AG09319 (cell line): Measurements from ENCODE around the gene CKB.

Experiments used
- DNase-seq: peaks from one replicate; pipeline ENCODE4 v3.0.0-alpha.2; 2010; ENCODE audit warnings: low read depth; ENCODE audit errors: extremely low read depth
- TF ChIP-seq, protein P1 (sequence below): IDR thresholded peaks from 2 replicates; pipeline ENCODE4 v1.5.1; 2011; ENCODE audit warnings: low read depth, mild to moderate bottlenecking, inconsistent platforms, low read length, moderate library complexity

Gene CKB

DNA sequence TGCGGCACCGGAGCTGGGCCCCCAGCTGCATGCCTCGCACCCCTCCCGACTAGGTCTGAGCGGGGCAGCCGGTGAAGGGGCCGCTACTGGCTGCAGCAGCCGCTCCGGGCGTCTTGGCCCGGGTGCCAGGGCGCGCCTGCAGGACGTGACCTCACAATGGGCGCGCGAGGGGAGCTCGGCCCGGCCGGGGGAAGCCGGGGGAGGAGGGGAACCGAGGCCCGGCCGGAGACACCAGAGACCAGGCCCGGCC, 39.5 kb upstream of the CKB start:
- DNase-seq, result no peak
- TF ChIP-seq, protein P1, sequence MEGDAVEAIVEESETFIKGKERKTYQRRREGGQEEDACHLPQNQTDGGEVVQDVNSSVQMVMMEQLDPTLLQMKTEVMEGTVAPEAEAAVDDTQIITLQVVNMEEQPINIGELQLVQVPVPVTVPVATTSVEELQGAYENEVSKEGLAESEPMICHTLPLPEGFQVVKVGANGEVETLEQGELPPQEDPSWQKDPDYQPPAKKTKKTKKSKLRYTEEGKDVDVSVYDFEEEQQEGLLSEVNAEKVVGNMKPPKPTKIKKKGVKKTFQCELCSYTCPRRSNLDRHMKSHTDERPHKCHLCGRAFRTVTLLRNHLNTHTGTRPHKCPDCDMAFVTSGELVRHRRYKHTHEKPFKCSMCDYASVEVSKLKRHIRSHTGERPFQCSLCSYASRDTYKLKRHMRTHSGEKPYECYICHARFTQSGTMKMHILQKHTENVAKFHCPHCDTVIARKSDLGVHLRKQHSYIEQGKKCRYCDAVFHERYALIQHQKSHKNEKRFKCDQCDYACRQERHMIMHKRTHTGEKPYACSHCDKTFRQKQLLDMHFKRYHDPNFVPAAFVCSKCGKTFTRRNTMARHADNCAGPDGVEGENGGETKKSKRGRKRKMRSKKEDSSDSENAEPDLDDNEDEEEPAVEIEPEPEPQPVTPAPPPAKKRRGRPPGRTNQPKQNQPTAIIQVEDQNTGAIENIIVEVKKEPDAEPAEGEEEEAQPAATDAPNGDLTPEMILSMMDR, result no peak

DNA sequence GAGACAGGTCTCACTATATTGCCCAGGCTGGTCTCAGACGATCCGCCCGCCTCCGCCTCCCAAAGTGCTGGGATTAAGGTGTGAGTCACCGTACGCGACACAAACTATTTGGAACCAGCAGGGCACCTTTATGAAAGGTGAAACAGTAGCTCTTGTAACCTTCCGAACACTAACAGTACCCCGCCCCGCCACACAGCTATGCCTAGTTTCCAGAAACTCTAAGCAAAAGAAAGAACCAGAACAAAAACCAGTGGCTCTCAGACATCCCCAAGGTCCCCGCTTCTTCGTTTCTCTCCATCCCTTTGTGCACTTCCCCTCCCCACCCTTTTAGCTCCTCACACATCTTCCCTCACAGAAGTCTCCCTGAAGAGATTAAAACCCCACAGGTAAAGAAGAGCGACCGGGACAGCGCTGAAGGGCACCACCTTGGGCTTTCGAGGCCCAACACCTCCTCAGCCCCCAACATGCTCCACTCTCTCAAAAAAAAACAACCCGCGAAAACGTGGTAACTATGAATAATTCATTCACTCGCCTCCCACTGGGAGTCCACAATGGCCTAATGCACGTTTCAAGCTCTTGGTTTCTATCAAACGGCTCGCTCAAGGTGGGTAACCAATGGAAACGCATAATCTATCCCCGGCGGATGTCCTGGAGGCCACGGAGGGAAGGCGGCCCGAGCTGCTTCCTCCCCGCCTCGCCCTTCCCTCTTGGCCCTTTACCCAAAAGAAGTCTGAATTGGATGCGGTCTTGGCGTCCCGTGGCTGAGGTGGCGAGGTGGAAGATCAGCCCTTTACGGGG, 39.0 kb upstream of the CKB start:
- TF ChIP-seq, protein P1, result no peak
- DNase-seq, result no peak

DNA sequence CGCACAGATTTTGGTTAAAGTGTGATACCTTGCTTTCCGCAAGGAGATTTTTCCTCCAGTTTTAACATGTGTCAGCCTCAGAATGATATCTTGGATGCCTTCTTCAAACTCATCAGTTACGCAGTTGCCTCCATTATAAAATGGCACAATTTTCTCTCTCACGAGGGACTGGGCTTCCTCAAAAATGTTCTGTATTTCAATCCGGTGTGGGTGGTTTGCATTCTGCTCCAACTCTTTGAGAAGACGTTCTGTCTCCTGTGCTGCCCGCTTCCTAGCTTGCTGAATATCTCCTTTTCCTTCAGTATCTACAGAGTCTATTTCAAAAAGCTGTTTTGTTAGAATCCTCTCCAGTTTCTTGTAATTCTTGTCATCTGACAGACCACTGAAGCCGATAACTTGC, 38.1 kb upstream of the CKB start:
- DNase-seq, result no peak
- TF ChIP-seq, protein P1, result no peak

DNA sequence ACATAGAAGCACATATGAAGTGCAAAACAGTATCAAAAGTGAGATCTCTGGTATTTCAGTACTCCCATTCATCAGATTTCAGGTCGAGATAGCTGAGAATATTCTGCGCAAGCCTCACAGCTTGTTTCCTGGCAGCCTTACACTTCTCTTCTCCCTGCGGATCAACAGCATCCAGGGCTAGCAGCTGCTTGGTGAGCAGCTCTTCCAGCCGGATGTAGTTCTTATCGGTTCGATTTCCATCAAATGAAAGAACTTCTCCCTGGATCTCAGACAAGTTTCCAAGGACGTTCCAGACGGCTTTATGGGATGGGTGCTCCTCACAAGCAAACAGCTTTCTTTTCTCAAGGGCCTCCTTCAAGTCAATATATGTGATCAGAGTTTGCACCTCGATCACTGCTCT, 37.1 kb upstream of the CKB start:
- TF ChIP-seq, protein P1, result no peak
- DNase-seq, result no peak

DNA sequence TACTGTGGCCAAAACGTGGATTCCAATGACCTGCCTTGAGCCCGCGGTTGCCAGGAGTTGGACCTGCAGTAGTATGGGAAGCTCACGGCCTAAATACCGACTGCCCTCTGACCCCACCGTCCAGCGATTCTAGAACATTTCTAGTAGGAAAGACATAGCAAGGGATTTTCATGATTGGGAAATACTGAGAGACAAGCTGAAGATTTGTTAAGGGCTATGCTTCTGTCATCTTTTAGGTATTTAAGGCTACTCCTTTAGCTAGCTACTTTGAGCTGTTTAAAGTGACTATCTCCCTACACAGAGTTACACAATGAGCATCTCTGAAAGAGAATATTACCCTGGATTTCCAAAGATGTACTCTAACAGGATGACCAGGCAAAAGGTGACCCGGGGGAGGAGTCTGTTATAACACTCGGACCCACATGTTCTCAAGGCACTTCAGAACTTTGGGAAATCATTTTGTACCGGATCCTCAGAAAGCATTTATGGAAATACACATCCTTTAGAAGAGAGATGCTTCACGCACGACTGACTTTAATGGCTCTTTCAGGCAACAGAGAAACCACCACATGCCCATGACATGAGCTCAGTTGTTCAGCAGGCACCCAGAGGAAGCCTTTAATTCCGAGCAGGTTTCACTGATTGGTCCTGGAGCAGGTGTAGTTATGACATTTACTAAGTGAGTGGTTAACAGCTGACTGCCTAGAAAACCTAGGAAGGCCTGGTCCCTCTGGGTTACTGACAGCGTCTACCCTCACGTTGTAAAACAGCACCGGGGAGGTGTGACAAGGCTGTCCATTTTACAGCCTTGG, 35.6 kb upstream of the CKB start:
- TF ChIP-seq, protein P1, result no peak
- no peak for DNase-seq

DNA sequence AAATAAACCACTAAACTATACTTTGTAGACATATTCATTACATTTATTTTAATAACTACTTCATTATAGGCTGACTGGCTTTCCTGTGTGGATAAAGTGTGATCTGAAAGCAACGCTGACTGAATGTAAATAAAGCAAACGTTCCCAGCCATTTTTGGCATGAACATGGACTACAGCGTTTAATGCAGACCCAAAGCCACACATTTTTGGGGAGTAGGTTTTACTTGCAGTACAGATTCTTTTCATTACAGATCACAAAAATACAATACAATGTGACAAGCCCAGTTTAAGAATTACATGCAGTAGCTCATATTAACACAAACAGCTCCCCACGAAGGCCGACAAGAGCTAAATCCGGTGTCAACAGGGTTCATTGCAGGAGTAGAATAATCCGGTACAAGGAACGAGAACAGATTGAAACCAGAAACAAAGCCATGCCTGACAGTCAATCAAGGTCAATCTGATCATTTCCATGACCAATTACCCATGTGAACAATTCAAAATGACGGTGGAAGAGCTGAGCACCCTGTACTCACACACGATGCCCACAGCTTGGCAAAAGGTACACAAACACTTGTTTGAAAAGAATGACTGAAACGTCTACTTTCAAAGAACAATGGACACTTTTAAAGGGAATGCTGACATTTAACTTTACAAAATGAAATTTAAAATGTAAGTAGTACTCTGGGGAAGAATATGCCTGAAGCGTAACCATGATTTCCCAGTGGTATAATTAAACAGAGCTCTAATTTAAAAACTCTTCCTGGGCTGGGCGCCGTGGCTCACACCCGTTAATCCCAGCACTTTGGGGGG, 34.5 kb upstream of the CKB start:
- DNase-seq, result no peak
- TF ChIP-seq, protein P1, result no peak
